Ovary (tissue), 3 donors: Measurements from ENCODE around the gene APBA1.

ENCODE experiments used
- EP300 ChIP-seq: sonication (generic); formaldehyde crosslinking; IDR thresholded peaks from one replicate; pipeline ENCODE4 v1.6.1; 2017; ENCODE audit warnings: antibody characterized with exemption
- POLR2A ChIP-seq: fragments of 450-650 bp; IDR thresholded peaks from one replicate; pipeline ENCODE4 v1.6.1; 2017; ENCODE audit warnings: antibody characterized with exemption, mild to moderate bottlenecking, moderate library complexity
- TF ChIP-seq, protein P1 (sequence below), 3 donors: fragments of 450-650 bp in 2 of 3; fragments of 200-600 bp in 1 of 3; IDR thresholded peaks; one replicate each; pipeline versions ENCODE4 v1.5.1 to v1.8.0; 2016 to 2022; ENCODE audit warnings: antibody characterized with exemption in 3 of 3, mild to moderate bottlenecking in 1 of 3
- donor health status: DM: no; HTN: no; CAD: no.

DNA sequence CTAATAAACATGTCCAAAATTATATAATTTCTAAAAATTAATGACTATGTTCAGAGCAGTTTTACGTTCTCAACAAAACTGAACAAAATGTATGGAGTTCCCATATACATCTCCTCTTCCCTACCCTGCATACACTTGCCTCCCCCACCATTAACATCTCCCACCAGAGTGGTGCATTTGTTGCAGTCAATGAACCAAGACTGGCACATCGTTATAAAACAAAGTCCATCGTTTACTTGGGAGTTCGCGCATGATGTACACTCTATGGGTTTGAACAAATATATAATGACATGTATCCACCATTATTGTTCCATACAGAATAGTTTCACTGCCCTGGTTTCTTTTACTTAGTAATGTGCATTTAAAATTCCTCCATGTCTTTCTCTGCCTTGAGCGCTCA lies 130.1 kb downstream of the APBA1 start:
- TF ChIP-seq, protein P1, sequence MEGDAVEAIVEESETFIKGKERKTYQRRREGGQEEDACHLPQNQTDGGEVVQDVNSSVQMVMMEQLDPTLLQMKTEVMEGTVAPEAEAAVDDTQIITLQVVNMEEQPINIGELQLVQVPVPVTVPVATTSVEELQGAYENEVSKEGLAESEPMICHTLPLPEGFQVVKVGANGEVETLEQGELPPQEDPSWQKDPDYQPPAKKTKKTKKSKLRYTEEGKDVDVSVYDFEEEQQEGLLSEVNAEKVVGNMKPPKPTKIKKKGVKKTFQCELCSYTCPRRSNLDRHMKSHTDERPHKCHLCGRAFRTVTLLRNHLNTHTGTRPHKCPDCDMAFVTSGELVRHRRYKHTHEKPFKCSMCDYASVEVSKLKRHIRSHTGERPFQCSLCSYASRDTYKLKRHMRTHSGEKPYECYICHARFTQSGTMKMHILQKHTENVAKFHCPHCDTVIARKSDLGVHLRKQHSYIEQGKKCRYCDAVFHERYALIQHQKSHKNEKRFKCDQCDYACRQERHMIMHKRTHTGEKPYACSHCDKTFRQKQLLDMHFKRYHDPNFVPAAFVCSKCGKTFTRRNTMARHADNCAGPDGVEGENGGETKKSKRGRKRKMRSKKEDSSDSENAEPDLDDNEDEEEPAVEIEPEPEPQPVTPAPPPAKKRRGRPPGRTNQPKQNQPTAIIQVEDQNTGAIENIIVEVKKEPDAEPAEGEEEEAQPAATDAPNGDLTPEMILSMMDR (IDR thresholded peaks at IDR 0.05), result no peak
- TF ChIP-seq POLR2A (no peak), EP300 (no peak)
